GM12873 (cell line): Measurements from ENCODE around the gene KMT2C.

Source experiments
- TF ChIP-seq, protein P1 (sequence below): IDR thresholded peaks from 2 replicates; pipeline ENCODE4 v1.5.1; 2012; ENCODE audit warnings: low read depth, mild to moderate bottlenecking, moderate library complexity, low read length, control low read depth; ENCODE audit not compliant: insufficient read depth; ENCODE audit errors: missing control alignments

Gene KMT2C

DNA sequence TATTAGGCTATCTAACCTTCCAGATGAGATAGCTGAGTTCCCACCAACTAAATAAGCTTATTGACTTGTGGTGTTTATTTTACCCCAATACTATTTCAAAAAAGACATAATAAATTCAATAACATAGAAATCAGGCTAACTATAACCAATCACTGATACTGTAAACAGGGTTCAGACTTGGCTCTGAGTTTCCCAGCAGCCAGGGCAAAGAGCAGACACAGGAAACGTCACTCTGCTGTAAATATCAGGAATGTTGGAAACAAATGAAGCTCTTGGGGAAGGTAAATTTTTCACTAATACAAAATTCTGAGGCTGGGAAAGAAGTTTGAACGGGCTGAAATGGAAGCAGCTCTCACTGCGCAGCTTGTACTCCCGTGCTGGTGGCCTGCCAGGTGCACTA is 295.7 kb downstream of the KMT2C start:
- TF ChIP-seq, protein P1, sequence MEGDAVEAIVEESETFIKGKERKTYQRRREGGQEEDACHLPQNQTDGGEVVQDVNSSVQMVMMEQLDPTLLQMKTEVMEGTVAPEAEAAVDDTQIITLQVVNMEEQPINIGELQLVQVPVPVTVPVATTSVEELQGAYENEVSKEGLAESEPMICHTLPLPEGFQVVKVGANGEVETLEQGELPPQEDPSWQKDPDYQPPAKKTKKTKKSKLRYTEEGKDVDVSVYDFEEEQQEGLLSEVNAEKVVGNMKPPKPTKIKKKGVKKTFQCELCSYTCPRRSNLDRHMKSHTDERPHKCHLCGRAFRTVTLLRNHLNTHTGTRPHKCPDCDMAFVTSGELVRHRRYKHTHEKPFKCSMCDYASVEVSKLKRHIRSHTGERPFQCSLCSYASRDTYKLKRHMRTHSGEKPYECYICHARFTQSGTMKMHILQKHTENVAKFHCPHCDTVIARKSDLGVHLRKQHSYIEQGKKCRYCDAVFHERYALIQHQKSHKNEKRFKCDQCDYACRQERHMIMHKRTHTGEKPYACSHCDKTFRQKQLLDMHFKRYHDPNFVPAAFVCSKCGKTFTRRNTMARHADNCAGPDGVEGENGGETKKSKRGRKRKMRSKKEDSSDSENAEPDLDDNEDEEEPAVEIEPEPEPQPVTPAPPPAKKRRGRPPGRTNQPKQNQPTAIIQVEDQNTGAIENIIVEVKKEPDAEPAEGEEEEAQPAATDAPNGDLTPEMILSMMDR: no peak

DNA sequence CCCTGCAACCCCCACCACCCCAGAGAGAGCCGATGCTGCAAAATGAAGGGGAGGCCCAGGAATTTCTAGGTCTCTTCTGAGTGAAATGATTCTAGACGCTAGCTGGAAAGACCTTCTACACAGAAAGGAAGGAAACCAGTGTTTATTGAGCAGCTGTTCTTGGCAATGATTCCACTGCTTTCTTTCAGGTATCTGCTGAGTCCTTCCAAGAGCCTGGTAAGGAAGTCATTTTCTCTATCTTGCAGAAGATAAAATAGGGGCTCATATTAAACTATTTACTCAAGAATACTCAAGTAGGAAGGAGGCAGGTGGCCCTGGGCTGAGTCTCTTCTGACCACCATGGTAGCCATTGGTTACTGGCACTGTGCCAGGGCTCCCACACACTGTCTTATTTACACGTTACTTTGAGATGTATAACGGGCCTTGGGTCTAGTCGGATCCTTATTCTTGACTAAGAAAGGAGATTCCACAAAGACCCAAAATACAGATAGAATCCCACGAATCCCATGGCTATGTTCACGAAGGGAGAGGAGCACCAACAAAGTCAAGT is 298.3 kb downstream of the KMT2C start:
- TF ChIP-seq, protein P1: no peak

DNA sequence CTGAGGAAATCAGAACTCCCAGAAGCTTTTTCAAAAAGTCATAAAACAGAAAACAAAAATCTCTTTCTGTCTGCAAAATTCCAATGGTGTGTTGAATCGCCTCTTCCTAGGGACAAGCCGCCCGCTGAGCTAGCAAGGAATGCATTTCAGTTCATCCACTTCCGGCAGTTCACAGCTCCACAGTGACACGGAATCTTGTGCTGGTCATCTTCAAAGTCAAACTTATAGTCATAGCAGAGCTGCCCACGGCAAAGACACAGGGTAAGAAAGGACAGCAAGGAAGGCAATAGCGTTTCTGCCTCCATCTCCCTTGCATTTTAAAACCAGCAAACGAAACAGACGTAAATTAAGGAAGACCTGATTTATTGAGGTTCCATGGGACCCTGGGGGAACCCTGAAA is 299.1 kb downstream of the KMT2C start:
- TF ChIP-seq, protein P1: no peak

DNA sequence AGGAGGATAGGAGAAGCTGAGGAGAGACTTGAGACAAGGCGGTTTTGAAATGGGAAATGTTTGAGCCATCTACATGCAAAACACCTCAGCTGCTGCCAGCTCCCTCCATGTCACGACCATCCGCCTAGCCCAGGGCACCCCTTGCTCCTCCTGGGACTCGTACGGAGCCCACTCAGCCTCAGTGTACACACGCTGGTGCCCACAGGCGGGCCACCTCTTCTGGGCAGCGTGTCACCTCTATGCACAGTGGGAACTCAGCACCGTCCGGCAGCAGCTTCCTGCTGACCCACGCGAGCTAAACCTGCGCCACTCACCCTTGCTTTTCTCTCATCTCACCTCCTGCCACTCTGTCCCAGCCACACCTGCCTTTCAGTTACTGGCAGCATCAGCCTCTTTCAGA is 302.0 kb downstream of the KMT2C start:
- TF ChIP-seq, protein P1: no peak

DNA sequence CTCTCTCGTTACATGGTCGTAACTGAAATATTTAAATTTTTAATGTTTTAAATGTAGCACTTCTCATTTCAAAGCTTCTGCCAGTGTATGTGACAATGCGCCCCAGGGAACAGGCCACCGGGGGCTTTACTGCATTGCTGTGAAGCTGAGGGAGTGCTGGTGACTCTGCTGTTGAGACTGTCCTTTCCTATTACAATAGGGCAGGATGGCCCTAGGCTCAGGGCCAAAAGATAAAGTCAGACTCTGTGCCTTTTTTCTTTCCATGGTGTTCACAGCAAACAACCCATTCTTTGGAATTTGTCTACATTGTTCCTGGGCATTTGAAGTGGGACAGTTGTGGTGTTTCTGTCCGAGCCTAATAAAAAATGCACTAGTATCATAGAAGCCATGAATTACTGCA is 303.0 kb downstream of the KMT2C start:
- TF ChIP-seq, protein P1: no peak

DNA sequence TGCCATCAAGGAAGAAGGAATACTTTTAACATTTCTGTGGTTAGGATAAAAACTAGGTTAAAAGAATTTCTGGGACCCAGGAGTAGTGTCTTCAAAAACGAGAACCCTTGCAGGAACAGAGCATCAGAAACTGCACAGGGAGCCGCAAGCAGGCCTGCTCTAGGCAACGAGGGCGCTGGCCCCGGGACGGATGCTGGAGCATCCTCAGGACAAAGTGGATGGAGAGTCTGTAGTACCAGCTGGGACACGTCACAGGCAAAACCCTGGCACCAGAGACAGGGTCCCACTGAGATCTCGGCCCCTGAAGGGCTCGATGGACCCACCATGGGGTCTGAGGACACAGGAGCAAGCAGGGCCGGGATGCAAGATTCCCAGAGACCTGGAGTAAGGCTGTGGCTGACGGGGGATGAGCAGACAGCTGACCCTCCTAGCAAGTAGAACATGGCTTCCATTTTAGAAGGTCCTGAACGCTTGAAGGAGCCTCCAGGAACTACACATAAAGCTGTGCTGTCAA is 303.8 kb downstream of the KMT2C start:
- TF ChIP-seq, protein P1: no peak

DNA sequence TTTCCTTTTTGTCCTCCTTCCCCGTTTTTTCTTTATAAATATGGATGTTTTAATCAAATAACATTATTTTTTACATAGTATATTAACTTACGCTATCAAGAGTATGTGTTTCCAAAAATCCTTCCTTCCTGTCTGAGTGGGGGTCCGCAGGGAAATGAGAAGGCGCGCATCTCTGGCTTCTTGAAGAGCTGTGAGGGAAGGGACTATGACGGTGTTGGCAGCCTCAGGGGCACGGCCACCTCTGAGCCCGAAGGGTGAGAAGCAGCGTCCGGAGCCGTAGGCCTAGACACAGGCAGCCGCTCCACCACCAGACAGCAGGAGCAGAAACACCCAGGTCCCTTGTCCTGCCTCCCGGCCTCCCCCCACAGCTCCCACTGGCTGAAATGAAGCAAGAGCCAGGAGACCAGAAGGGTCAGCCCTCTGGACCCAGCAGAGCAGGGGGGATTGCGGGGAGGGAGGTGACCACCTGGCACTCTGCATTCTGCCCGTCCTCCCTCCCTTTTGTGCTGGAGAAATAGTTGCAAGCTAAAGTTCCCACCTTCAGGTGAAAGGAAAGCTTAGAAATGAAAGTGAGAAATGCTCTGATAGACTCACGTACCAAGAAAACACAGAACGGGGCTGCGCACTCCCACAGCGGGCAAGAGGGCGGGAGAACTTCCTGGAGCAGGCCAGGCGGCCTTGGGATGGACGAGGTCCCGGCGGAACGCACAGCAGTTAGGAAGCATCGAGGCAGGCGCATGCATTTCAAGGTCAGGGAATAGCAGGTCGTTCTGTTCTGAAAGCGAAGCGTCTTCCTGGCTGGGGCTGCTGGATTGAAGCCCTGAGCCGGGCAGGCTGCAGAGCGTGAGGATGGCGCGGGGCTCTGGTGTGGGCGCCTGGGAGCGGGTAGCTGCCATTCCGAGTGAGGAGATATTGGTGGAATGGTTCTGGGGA is 304.9 kb downstream of the KMT2C start:
- TF ChIP-seq, protein P1: no peak
